DND-41 (cell line): Measurements from ENCODE around the gene BAK1.

Experiments
- ATAC-seq: fragments of 200-7000 bp; cut with Tn5 transposase; 3 replicates; pipeline ENCODE4 v1.9.1; 2021; ENCODE audit warnings: low read depth; ENCODE audit not compliant: insufficient read depth
- DNase-seq: peaks from one replicate; pipeline ENCODE4 v3.0.0-alpha.2; 2020
- H2AFZ ChIP-seq: 2 replicates; pipeline ENCODE4 v1.6.0; 2012; ENCODE audit warnings: low read depth, low read length
- H3K27ac ChIP-seq: 2 replicates; pipeline ENCODE4 v1.5.1; 2012; ENCODE audit warnings: low read length, inconsistent platforms
- H3K27me3 ChIP-seq: fragments of 200-600 bp; sonication (generic); 2 replicates; pipeline ENCODE4 v1.6.0; 2012; ENCODE audit warnings: low read length, mild to moderate bottlenecking, inconsistent platforms; ENCODE audit not compliant: insufficient read depth, poor library complexity
- H3K36me3 ChIP-seq: 2 replicates; pipeline ENCODE4 v1.5.1; 2012; ENCODE audit warnings: low read length, inconsistent platforms; ENCODE audit not compliant: insufficient read depth
- H3K4me1 ChIP-seq: 2 replicates; pipeline ENCODE4 v1.5.1; 2012; ENCODE audit warnings: mild to moderate bottlenecking, low read length; ENCODE audit not compliant: insufficient read depth
- H3K4me2 ChIP-seq: 2 replicates; pipeline ENCODE4 v1.6.0; 2012; ENCODE audit warnings: mild to moderate bottlenecking, moderate library complexity, low read length, inconsistent platforms; ENCODE audit not compliant: insufficient read depth
- H3K4me3 ChIP-seq, 2 experiments: fragments of 200-600 bp in 1 of 2; shearing (Covaris generic) in 1 of 2; 2 replicates each; pipeline ENCODE4 v1.5.1; 2012 to 2016; ENCODE audit warnings: inconsistent platforms in 2 of 2, low read length in 2 of 2, mild to moderate bottlenecking in 2 of 2, low read depth in 1 of 2, moderate library complexity in 1 of 2
- H3K79me2 ChIP-seq: 2 replicates; pipeline ENCODE4 v1.6.0; 2012; ENCODE audit warnings: low read length, inconsistent platforms; ENCODE audit not compliant: insufficient read depth
- H3K9ac ChIP-seq: 2 replicates; pipeline ENCODE4 v1.6.0; 2012; ENCODE audit warnings: low read depth, mild to moderate bottlenecking, inconsistent platforms, low read length, moderate library complexity
- H3K9me3 ChIP-seq: 2 replicates; pipeline ENCODE4 v1.5.1; 2012; ENCODE audit warnings: low read length, moderate library complexity, mild to moderate bottlenecking, inconsistent platforms; ENCODE audit not compliant: insufficient read depth, severe bottlenecking
- H4K20me1 ChIP-seq: 2 replicates; pipeline ENCODE4 v1.6.0; 2012; ENCODE audit warnings: low read length; ENCODE audit not compliant: insufficient read depth
- EZH2 ChIP-seq: IDR thresholded peaks from 3 replicates; pipeline ENCODE4 v1.6.1; 2012; ENCODE audit warnings: borderline replicate concordance, low read depth, mild to moderate bottlenecking, moderate library complexity, low read length, inconsistent platforms; ENCODE audit not compliant: severe bottlenecking
- TF ChIP-seq, protein P1 (sequence below): IDR thresholded peaks from 2 replicates; pipeline ENCODE4 v1.5.1; 2012; ENCODE audit warnings: borderline replicate concordance, low read length, moderate library complexity, mild to moderate bottlenecking; ENCODE audit not compliant: poor library complexity, severe bottlenecking; ENCODE audit errors: extremely low read depth

BAK1 gene

DNA sequence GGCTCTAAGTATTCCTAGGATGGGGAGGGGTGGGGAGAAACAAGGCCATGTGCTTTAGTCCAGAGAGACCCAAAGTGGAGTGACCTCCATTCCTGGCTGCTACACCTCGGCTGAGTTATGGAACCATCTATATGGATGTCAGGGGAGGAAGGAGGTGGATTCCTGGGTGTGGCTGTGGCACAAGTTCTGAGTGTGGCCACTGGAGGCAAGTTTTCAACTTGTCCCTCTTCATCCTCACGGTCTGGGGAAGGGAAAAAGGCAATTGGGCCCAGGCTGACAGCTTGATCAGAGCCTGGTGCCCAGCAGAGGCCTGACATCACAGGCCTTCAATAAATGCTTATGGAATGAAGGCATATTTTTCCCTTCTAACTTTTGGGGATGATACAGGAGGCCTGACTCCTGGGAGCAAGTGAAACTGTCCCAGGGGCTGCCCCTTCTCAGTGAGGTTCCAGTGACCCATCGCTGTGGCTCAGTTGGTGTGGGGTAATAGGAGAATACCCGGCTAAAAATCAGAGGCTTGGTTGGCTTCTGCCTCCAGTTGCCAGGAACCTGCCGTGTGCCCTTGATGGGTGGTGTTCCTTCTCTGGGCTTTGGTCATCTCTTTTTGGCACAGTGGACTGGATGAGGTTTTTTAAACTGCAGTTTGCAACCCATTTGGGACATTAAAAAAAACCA lies 39.2 kb upstream of the BAK1 start:
- H3K9ac ChIP-seq, result peak overlapping the region; percentile 97
- peak overlapping the region; percentile 94 for H2AFZ ChIP-seq
- H3K27me3 ChIP-seq, result no peaks in the 10 kb centered on the region
- peaks cover 44% of the 10 kb centered on the region for H3K4me1 ChIP-seq
- H3K27ac ChIP-seq, result peak overlapping the region; percentile 76
- H4K20me1 ChIP-seq, result peaks cover 16% of the 10 kb centered on the region
- H3K4me3 ChIP-seq, result peak overlapping the region in 1 of 2 experiments; percentile 98; a peak in 3 of 4 replicates
- ATAC-seq (no peak), DNase-seq (no peak)
- H3K79me2 ChIP-seq, result peaks cover 40% of the 10 kb centered on the region
- peak overlapping the region; percentile 98 for H3K4me2 ChIP-seq
- no peaks in the 10 kb centered on the region for H3K9me3 ChIP-seq
- peaks cover 16% of the 10 kb centered on the region for H3K36me3 ChIP-seq
- no peak for TF ChIP-seq EZH2
- TF ChIP-seq, protein P1, sequence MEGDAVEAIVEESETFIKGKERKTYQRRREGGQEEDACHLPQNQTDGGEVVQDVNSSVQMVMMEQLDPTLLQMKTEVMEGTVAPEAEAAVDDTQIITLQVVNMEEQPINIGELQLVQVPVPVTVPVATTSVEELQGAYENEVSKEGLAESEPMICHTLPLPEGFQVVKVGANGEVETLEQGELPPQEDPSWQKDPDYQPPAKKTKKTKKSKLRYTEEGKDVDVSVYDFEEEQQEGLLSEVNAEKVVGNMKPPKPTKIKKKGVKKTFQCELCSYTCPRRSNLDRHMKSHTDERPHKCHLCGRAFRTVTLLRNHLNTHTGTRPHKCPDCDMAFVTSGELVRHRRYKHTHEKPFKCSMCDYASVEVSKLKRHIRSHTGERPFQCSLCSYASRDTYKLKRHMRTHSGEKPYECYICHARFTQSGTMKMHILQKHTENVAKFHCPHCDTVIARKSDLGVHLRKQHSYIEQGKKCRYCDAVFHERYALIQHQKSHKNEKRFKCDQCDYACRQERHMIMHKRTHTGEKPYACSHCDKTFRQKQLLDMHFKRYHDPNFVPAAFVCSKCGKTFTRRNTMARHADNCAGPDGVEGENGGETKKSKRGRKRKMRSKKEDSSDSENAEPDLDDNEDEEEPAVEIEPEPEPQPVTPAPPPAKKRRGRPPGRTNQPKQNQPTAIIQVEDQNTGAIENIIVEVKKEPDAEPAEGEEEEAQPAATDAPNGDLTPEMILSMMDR, result no peak

DNA sequence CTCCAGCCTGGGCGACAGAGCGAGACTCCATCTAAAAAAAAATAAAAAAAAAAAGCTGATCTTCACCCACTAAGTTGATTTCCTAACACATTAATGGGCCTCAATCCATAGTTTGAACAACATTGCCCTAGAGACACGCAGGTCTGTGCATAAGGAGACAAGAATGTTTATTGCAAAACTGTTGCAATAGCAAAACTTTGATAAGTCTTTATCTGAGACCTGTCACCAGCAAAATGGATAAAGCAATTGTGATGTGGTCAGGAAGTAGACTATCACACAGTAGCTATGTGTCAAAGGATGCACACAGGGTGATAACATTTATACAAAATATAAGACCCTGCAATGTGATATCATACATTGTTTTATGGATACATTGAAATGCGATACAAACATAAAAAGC lies 36.8 kb upstream of the BAK1 start:
- no peak for ATAC-seq
- Histone ChIP-seq H3K27ac (no peak overlapping the region), H4K20me1 (no peaks in the 10 kb centered on the region), H3K4me1 (peaks cover 26% of the 10 kb centered on the region), H2AFZ (no peak overlapping the region), H3K79me2 (peaks cover 16% of the 10 kb centered on the region), H3K36me3 (no peaks in the 10 kb centered on the region; the same call in 1 of the 2 replicates), H3K27me3 (no peaks in the 10 kb centered on the region), H3K4me2 (no peak overlapping the region), H3K9me3 (peaks cover 3% of the 10 kb centered on the region), H3K4me3 (no peak overlapping the region), H3K9ac (no peak overlapping the region)
- no peak for TF ChIP-seq EZH2
- TF ChIP-seq, protein P1, result no peak
- DNase-seq, result no peak

DNA sequence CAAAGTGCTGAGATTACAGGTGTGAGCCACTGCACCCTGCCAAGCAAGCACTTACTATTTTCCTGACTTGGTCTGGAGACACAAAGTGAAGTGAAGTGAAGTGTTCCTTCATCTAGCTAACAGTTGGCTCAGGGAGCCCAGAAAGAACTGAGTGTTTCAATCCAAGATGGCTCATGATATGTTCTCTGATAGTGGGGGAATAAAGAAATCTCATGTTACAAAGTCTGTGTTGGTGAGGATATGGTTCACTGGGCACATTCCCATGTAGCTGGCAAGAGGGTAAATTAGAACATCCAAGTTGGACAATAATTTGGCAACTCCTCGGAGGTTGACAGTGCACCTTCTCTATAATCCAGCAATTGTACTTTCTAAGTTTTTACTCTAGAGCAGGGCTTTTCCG lies 36.0 kb upstream of the BAK1 start:
- DNase-seq, result no peak
- H3K9me3 ChIP-seq, result peaks cover 3% of the 10 kb centered on the region
- H3K27ac ChIP-seq, result no peak overlapping the region
- no peak overlapping the region for H3K4me2 ChIP-seq
- H3K4me1 ChIP-seq, result peaks cover 20% of the 10 kb centered on the region
- no peaks in the 10 kb centered on the region for H3K36me3 ChIP-seq
- no peaks in the 10 kb centered on the region for H4K20me1 ChIP-seq
- H3K27me3 ChIP-seq, result no peaks in the 10 kb centered on the region
- ATAC-seq, result no peak
- H3K4me3 ChIP-seq, result no peak overlapping the region
- peaks cover 9% of the 10 kb centered on the region for H3K79me2 ChIP-seq
- H3K9ac ChIP-seq, result no peak overlapping the region
- TF ChIP-seq, protein P1, result no peak
- no peak for TF ChIP-seq EZH2
- H2AFZ ChIP-seq, result no peak overlapping the region

DNA sequence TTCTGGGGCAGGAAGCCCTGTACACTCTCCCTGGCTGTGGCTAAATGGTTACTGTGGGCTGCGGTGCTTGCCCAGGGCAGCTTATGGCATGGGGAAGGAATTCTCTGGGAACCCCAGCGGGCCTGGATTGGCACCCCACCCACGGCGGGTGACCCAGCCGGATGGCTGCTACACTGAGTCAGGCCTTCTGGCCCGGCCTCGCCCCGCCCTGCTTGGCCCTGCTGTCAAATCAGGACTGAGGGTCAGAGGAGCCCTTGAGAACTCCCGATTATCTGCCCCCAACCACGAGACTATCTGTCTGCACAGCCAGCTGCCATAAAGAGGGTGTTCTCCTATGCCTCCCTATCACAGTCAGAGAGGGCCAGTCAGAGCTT lies 33.7 kb upstream of the BAK1 start:
- Histone ChIP-seq H3K27me3 (no peaks in the 10 kb centered on the region), H3K79me2 (no peaks in the 10 kb centered on the region), H3K9me3 (peaks cover 3% of the 10 kb centered on the region), H2AFZ (no peak overlapping the region), H4K20me1 (no peaks in the 10 kb centered on the region), H3K4me2 (no peak overlapping the region), H3K36me3 (no peaks in the 10 kb centered on the region), H3K4me3 (no peak overlapping the region), H3K4me1 (0 out of 2 replicates have a peak, but pooled peaks cover 2% of the 10 kb centered on the region), H3K9ac (no peak overlapping the region), H3K27ac (no peak overlapping the region)
- TF ChIP-seq EZH2, result no peak
- TF ChIP-seq, protein P1, result no peak
- ATAC-seq, result no peak
- DNase-seq, result no peak
